Large intestine (tissue), 3 donors: ENCODE data around the gene ARHGEF6. TPM values are rescaled to one million over a fixed set of nuclear protein-coding genes. Genes with fewer than 3 reads are reported as not detected.

Experiments used
- DNase-seq, 2 donors: peaks; one replicate each; pipeline versions ENCODE4 v3.0.0 to v3.0.0-alpha.2; 2013
- H3K27ac ChIP-seq: one replicate; pipeline ENCODE4 v1.5.1; 2013; ENCODE audit warnings: low read length
- H3K27me3 ChIP-seq: 2 replicates; pipeline ENCODE4 v1.6.1; 2013; ENCODE audit warnings: low read length; ENCODE audit not compliant: control insufficient read depth, insufficient read depth
- H3K36me3 ChIP-seq: 2 replicates; pipeline ENCODE4 v1.6.1; 2013; ENCODE audit warnings: low read length; ENCODE audit not compliant: control insufficient read depth, insufficient read depth
- H3K4me1 ChIP-seq: one replicate; pipeline ENCODE4 v1.6.1; 2013; ENCODE audit warnings: low read length; ENCODE audit not compliant: control insufficient read depth, insufficient read depth
- H3K4me3 ChIP-seq: one replicate; pipeline ENCODE4 v1.5.1; 2013; ENCODE audit warnings: low read length
- H3K9me3 ChIP-seq: one replicate; pipeline ENCODE4 v1.6.1; 2013; ENCODE audit warnings: mild to moderate bottlenecking, low read depth, low read length, moderate library complexity; ENCODE audit not compliant: control insufficient read depth
- whole genome bisulfite sequencing: methylation state at CpG from one replicate; pipeline ENCODE4 v1.1.5; 2013; ENCODE audit warnings: low lambda C conversion rate; ENCODE audit not compliant: insufficient coverage; 5-methylcytosine and 5-hydroxymethylcytosine counted together
- polyA plus RNA-seq: library from polyadenylated mRNA; unstranded; fragments of 120-200 nt; gene quantifications from one replicate; pipeline ENCODE4 v1.2.1, GENCODE V29; 2013

Gene ARHGEF6
- polyA plus RNA-seq, 1 donor = 8.7 TPM

- WGBS = no CpG with 5 or more reads among the region's 1 CpG
- DNase-seq = no peak
- H3K36me3 ChIP-seq = no peaks in the 10 kb centered on the region
- H3K4me1 ChIP-seq = no peaks in the 10 kb centered on the region
- no peaks in the 10 kb centered on the region for H3K27me3 ChIP-seq
- no peaks in the 10 kb centered on the region for H3K9me3 ChIP-seq
- no peak overlapping the region for H3K27ac ChIP-seq
- H3K4me3 ChIP-seq = no peak overlapping the region
These were observed 52.3 kb downstream of the ARHGEF6 start for GRCh38 chrX:136728393-136728792.

- Histone ChIP-seq H3K27ac (no peak overlapping the region), H3K36me3 (no peaks in the 10 kb centered on the region), H3K9me3 (no peaks in the 10 kb centered on the region), H3K4me3 (no peak overlapping the region), H3K27me3 (no peaks in the 10 kb centered on the region), H3K4me1 (no peaks in the 10 kb centered on the region)
- DNase-seq = no peak
These were observed 55.2 kb downstream of the ARHGEF6 start for GRCh38 chrX:136725441-136726104.

DNA sequence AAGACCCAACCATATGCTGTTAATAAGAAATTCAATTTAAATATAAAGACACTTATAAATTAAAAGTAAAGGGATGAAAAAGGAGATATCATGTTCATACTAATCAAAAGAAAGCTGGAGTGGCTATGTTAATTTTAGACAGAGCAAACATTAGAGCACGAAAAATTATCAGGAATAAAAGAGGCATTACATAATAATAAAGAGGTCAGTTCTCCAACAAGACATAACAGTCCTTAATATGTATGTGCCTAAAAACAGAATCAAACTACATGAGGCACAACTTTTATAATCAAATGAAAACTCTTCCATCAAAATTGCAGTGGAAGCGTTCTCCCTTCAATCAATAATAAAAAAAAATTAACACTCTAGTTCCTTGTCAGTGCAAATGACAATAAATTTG is 62.6 kb downstream of the ARHGEF6 start:
- no CpG with 5 or more reads among the region's 2 CpGs for WGBS
- Histone ChIP-seq H3K36me3 (no peaks in the 10 kb centered on the region), H3K4me3 (no peak overlapping the region), H3K27me3 (no peaks in the 10 kb centered on the region), H3K4me1 (no peaks in the 10 kb centered on the region), H3K9me3 (no peaks in the 10 kb centered on the region), H3K27ac (no peak overlapping the region)
- no peak for DNase-seq

DNA sequence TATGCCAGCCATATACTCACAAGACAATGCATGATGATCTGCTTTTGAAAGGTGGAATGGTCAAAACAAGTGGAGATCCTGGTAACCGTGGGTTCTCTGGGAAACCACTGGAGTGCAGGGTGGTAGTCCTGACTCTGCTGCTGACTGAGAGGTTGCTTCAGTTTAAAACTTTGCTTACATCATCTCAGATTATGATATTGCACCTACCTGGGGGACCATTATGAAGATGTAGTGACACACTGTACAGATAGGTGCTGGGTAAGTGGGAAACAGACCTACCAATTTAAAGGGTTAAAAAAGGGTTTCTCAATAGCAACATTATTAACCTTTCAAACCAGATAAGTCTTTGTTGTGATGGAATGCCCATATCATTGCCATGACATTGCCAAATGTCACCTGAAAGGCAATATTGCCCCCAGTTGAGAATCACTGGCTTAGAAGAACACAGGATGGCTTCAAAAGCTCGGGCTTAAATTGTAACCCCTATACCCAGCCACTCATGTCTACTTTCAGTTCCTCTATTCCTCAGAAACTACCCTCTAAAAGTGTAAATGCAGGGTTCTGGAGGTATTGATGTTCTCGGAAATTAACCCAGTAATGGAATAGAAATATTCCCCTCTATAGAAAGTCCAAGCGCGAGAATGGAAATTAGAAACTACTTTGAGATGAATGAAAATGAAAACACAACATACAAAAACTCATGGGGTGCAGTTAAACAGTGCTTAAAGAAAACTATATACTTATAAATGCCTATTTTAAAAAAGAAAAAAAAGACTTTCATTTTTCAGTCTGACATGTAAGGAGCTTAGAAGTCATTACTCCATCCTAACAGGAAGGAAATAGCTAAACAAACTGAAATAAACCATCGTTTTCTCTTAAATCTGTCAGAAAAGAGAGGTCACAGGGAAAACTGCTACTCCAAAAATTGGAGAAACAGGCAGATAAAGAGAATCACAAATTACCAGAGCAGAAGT is 65.8 kb downstream of the ARHGEF6 start:
- Histone ChIP-seq H3K9me3 (no peaks in the 10 kb centered on the region), H3K4me1 (no peaks in the 10 kb centered on the region), H3K27ac (no peak overlapping the region), H3K27me3 (no peaks in the 10 kb centered on the region), H3K36me3 (no peaks in the 10 kb centered on the region), H3K4me3 (no peak overlapping the region)
- no peak for DNase-seq
- no CpG with 5 or more reads among the region's 6 CpGs for WGBS

GRCh38 chrX:136712650-136713310 is 68.0 kb downstream of the ARHGEF6 start:
- Histone ChIP-seq H3K4me1 (no peaks in the 10 kb centered on the region), H3K27me3 (no peaks in the 10 kb centered on the region), H3K4me3 (no peak overlapping the region), H3K36me3 (no peaks in the 10 kb centered on the region), H3K27ac (no peak overlapping the region), H3K9me3 (no peaks in the 10 kb centered on the region)
- DNase-seq = no peak

DNA sequence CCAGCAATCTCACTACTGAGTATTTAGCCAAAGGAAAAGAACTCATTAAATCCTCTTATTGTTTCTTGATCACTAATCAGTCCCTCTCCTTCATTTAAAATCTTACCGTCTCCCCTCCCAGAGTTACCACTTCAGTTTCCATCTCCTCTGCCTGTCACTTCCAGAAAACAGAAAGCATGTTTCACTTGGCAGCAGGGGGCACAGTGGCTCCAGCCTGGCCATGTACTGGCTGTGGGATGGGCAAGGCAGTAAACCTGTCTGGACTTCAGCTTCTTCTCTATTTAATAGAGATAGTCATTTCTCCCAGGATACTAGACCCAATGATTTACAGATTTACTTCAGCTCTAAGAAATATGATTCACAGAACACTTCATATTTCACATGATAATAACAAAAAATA is 69.6 kb downstream of the ARHGEF6 start:
- Histone ChIP-seq H3K36me3 (no peaks in the 10 kb centered on the region), H3K4me3 (no peak overlapping the region), H3K4me1 (no peaks in the 10 kb centered on the region), H3K27me3 (no peaks in the 10 kb centered on the region), H3K9me3 (no peaks in the 10 kb centered on the region), H3K27ac (no peak overlapping the region)
- peak in 1 of 2 donors; percentile 4 for DNase-seq
- WGBS = no CpG with 5 or more reads among the region's 1 CpG

- H3K36me3 ChIP-seq = no peaks in the 10 kb centered on the region
- DNase-seq = no peak
- H3K27ac ChIP-seq = no peak overlapping the region
- no CpG with 5 or more reads among the region's 2 CpGs for WGBS
- no peak overlapping the region for H3K4me3 ChIP-seq
- H3K4me1 ChIP-seq = no peaks in the 10 kb centered on the region
- no peaks in the 10 kb centered on the region for H3K27me3 ChIP-seq
- no peaks in the 10 kb centered on the region for H3K9me3 ChIP-seq
These were observed 70.3 kb downstream of the ARHGEF6 start for GRCh38 chrX:136710325-136710951.

DNA sequence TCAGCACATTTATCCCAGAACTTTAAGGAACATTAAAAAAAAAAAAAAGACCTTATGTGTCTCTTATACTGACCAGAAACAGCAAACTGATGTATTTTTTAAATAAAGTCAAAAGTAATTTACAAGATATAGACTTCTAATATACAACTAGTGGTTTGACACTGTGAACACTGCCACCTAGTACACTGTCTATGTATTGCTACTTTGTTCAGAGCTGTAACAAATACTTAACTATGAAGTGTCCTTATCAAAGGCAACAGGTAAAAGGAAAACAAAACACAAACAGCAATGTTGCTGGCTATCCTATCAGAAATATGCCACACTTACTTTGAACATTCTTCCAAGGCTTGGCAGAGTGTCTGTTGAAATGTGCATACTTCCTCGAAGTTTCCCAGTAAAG is 72.4 kb downstream of the ARHGEF6 start:
- no CpG with 5 or more reads among the region's 1 CpG for WGBS
- Histone ChIP-seq H3K4me1 (no peaks in the 10 kb centered on the region), H3K4me3 (no peak overlapping the region), H3K9me3 (no peaks in the 10 kb centered on the region), H3K27me3 (no peaks in the 10 kb centered on the region), H3K27ac (no peak overlapping the region), H3K36me3 (no peaks in the 10 kb centered on the region)
- no peak for DNase-seq

DNA sequence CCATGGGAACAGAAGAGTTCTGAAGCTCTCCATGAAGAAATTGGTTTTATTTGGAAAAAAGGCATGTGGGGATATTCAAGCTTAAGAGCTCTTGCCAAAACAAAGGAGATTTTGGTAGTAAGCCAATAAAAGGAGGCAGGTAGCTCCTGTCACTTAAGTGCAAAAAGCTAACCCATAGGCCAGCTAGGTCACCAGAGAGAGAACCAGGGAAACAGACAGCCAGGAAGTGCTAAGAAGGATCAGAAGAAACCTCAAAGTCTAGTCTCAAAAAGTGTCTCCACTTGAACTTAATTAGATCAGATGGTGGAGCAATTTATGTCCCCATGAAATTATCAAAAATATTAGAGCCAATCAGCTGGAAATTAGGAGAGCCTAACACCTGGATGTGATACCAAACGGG is 83.6 kb downstream of the ARHGEF6 start:
- Histone ChIP-seq H3K9me3 (no peaks in the 10 kb centered on the region), H3K4me3 (no peak overlapping the region), H3K36me3 (no peaks in the 10 kb centered on the region), H3K4me1 (no peaks in the 10 kb centered on the region), H3K27me3 (no peaks in the 10 kb centered on the region), H3K27ac (no peak overlapping the region)
- WGBS = no CpG with 5 or more reads among the region's 1 CpG
- DNase-seq = no peak

- WGBS = no CpG with 5 or more reads among the region's 8 CpGs
- Histone ChIP-seq H3K4me1 (no peaks in the 10 kb centered on the region), H3K27me3 (no peaks in the 10 kb centered on the region), H3K9me3 (no peaks in the 10 kb centered on the region), H3K4me3 (no peak overlapping the region), H3K27ac (no peak overlapping the region), H3K36me3 (no peaks in the 10 kb centered on the region)
- DNase-seq = peak; percentile 12 to 16
These were observed 86.2 kb downstream of the ARHGEF6 start for GRCh38 chrX:136694431-136695087.
